Mesenchymal stem cell (in vitro differentiated cells and primary cell): ENCODE measurements around the gene FBXO45.
A peak's percentile ranks its signal among the peaks of the same experiment; 100 is the strongest.
"Not testable (repeated sequence)": the region's sequence is repeated elsewhere in the genome, so short reads cannot be mapped to it uniquely, and the experiment has no call there.

Source experiments
- DNase-seq: peaks from one replicate; pipeline ENCODE4 v3.0.0-alpha.2; 2013
- H2AFZ ChIP-seq: one replicate; pipeline ENCODE4 v1.6.1; 2013; ENCODE audit warnings: low read depth, mild to moderate bottlenecking, control low read depth, inconsistent platforms, low read length, moderate library complexity
- H2AK5ac ChIP-seq: 2 replicates; pipeline ENCODE4 v1.6.1; 2013; ENCODE audit warnings: low read length, moderate library complexity, mild to moderate bottlenecking, inconsistent platforms; ENCODE audit not compliant: severe bottlenecking
- H2BK120ac ChIP-seq: one replicate; pipeline ENCODE4 v1.6.1; 2013; ENCODE audit warnings: low read depth, mild to moderate bottlenecking, inconsistent platforms, low read length, moderate library complexity
- H2BK12ac ChIP-seq, 2 experiments: one replicate each; pipeline ENCODE4 v1.6.1; 2013; ENCODE audit warnings: inconsistent platforms in 2 of 2, low read length in 2 of 2, mild to moderate bottlenecking in 2 of 2, moderate library complexity in 2 of 2, control low read depth in 1 of 2
- H2BK15ac ChIP-seq: one replicate; pipeline ENCODE4 v1.6.1; 2013; ENCODE audit warnings: mild to moderate bottlenecking, low read depth, inconsistent platforms; ENCODE audit not compliant: poor library complexity, severe bottlenecking
- H2BK5ac ChIP-seq: 2 replicates; pipeline ENCODE4 v1.6.1; 2013; ENCODE audit warnings: low read depth, mild to moderate bottlenecking, low read length, control low read depth, inconsistent platforms; ENCODE audit not compliant: poor library complexity, severe bottlenecking
- H3K14ac ChIP-seq, 2 experiments: one replicate each; pipeline ENCODE4 v1.6.1; 2013; ENCODE audit warnings: inconsistent platforms in 2 of 2, low read length in 2 of 2, control low read depth in 1 of 2, mild to moderate bottlenecking in 1 of 2, moderate library complexity in 1 of 2
- H3K18ac ChIP-seq, 2 experiments: one replicate each; pipeline ENCODE4 v1.6.1; 2013; ENCODE audit warnings: inconsistent platforms in 2 of 2, low read length in 2 of 2, control low read depth in 1 of 2, low read depth in 1 of 2, mild to moderate bottlenecking in 1 of 2
- H3K23ac ChIP-seq, 2 experiments: one replicate each; pipeline ENCODE4 v1.6.1; 2013; ENCODE audit warnings: inconsistent platforms in 2 of 2, low read length in 2 of 2, mild to moderate bottlenecking in 2 of 2, moderate library complexity in 2 of 2, control low read depth in 1 of 2
- H3K27ac ChIP-seq: 2 replicates; pipeline ENCODE4 v1.5.1; 2013; ENCODE audit warnings: mild to moderate bottlenecking, moderate library complexity, low read length, control low read depth, inconsistent platforms; ENCODE audit not compliant: poor library complexity, severe bottlenecking
- H3K27me3 ChIP-seq, 2 experiments: 2 replicates each; pipeline versions ENCODE4 v1.6.1 to v1.7.0; 2013; ENCODE audit warnings: low read length in 2 of 2, mild to moderate bottlenecking in 2 of 2, moderate library complexity in 2 of 2, control low read depth in 1 of 2, inconsistent platforms in 1 of 2; ENCODE audit not compliant: control insufficient read depth in 1 of 2, insufficient read depth in 1 of 2
- H3K36me3 ChIP-seq, 2 experiments: 2 replicates each; pipeline versions ENCODE4 v1.6.1 to v1.7.0; 2013; ENCODE audit warnings: low read length in 2 of 2, control low read depth in 1 of 2, inconsistent platforms in 1 of 2, low read depth in 1 of 2, mild to moderate bottlenecking in 1 of 2; ENCODE audit not compliant: insufficient read depth in 2 of 2, control insufficient read depth in 1 of 2
- H3K4ac ChIP-seq, 2 experiments: one replicate each; pipeline ENCODE4 v1.6.1; 2013; ENCODE audit warnings: inconsistent platforms in 2 of 2, low read length in 2 of 2, mild to moderate bottlenecking in 2 of 2, moderate library complexity in 2 of 2, control low read depth in 1 of 2, low read depth in 1 of 2
- H3K4me1 ChIP-seq: 2 replicates; pipeline ENCODE4 v1.6.1; 2013; ENCODE audit warnings: low read depth, low read length, control low read depth; ENCODE audit not compliant: control insufficient read depth, insufficient read depth
- H3K4me2 ChIP-seq: 2 replicates; pipeline ENCODE4 v1.6.1; 2013; ENCODE audit warnings: low read length, mild to moderate bottlenecking, inconsistent platforms; ENCODE audit not compliant: poor library complexity, severe bottlenecking
- H3K4me3 ChIP-seq, 2 experiments: 2 replicates each; pipeline versions ENCODE4 v1.5.1 to v1.7.0; 2013; ENCODE audit warnings: low read length in 2 of 2, mild to moderate bottlenecking in 2 of 2, control low read depth in 1 of 2, low read depth in 1 of 2; ENCODE audit not compliant: insufficient read depth in 1 of 2
- H3K79me1 ChIP-seq: replicated peaks from 2 replicates; pipeline ENCODE4 v1.6.1; 2013; ENCODE audit warnings: mild to moderate bottlenecking, control low read depth, low read length, inconsistent platforms; ENCODE audit not compliant: poor library complexity, severe bottlenecking
- H3K9ac ChIP-seq: 2 replicates; pipeline ENCODE4 v1.7.0; 2013; ENCODE audit warnings: mild to moderate bottlenecking, low read length, moderate library complexity
- H3K9me3 ChIP-seq: 2 replicates; pipeline ENCODE4 v1.7.0; 2013; ENCODE audit warnings: mild to moderate bottlenecking, low read length; ENCODE audit not compliant: control insufficient read depth
- H4K8ac ChIP-seq: one replicate; pipeline ENCODE4 v1.6.1; 2013; ENCODE audit warnings: inconsistent platforms, mild to moderate bottlenecking, low read length, moderate library complexity
- H4K91ac ChIP-seq: one replicate; pipeline ENCODE4 v1.6.1; 2013; ENCODE audit warnings: mild to moderate bottlenecking, low read length, inconsistent platforms
- WGBS: methylation state at CpG from one replicate; pipeline ENCODE4 v1.1.7; 2013; ENCODE audit warnings: mixed read lengths; 5-methylcytosine and 5-hydroxymethylcytosine counted together

Gene FBXO45

DNA sequence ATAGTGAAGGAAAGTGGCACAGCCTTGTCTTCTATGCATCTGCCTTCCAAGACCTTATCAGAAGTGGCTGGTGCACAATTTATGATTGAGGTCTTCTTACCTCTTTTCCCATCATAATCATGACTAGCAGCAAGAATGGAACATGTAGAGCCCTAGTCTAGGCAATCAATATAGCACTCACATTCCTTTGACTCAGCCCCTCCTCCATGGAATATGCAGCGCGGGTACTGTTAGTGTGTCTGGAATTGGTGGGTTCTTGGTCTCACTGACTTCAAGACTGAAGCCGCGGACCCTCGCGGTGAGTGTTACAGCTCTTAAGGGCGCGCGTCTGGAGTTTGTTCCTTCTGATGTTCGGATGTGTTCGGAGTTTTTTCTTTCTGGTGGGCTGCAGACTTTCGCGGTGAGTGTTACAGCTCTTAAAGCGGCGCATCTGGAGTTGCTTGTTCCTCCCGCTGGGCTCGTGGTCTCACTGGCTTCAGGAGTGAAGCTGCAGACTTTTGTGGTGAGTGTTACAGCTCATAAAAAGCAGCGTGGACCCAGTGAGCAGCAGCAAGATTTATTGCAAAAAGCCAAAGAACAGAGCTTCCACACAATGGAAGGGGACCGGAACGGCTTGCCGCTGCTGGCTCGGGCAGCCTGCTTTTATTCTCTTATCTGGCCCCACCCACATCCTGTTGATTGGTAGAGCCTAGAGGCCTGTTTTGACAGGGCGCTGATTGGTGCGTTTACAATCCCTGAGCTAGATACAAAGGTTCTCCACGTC, 29.7 kb downstream of the FBXO45 start:
- not testable (repeated sequence) for H3K79me1 ChIP-seq, H3K14ac ChIP-seq, H2AK5ac ChIP-seq, H4K8ac ChIP-seq, H2BK15ac ChIP-seq, H3K36me3 ChIP-seq, H3K4ac ChIP-seq, H2BK12ac ChIP-seq, H3K4me2 ChIP-seq, H3K4me1 ChIP-seq, H2BK5ac ChIP-seq, H3K9me3 ChIP-seq, H3K23ac ChIP-seq, H3K9ac ChIP-seq, H4K91ac ChIP-seq, DNase-seq, H3K18ac ChIP-seq, H3K27ac ChIP-seq, H2BK120ac ChIP-seq
- peak overlapping the region; percentile 27 for H2AFZ ChIP-seq
- peaks cover 12 to 35% of the 10 kb centered on the region in 2 experiments for H3K27me3 ChIP-seq
- 76% methylated on average over 24 of the region's 25 CpGs for WGBS
- peak overlapping the region in 1 of 2 experiments; percentile 70 for H3K4me3 ChIP-seq

DNA sequence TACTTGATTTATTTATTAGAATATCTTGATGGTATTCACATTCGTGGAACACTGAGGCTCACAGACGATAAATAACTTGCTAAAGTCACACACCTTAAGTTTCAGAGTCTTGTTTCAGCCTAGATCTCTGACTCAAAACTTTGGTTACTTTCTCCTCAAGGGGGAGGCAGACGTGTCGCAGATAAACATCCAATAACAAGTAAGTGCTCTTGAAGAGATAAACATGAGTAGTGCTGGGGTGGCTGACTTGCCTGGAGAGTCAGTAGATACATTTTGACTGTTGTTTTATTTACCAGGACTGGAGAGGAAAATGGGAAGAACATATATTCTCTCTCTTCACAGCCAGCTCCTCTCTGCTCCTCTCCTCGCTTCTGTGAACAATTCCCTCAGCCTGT, 31.3 kb downstream of the FBXO45 start:
- H2BK120ac ChIP-seq, result no peak overlapping the region
- no peaks in the 10 kb centered on the region for H3K4me1 ChIP-seq
- no peaks in the 10 kb centered on the region for H3K9me3 ChIP-seq
- H2BK5ac ChIP-seq, result no peak overlapping the region
- DNase-seq, result peak; percentile 34
- no peak overlapping the region for H3K18ac ChIP-seq
- no peak overlapping the region for H3K4ac ChIP-seq
- no peak overlapping the region for H4K8ac ChIP-seq
- no peak overlapping the region for H2AFZ ChIP-seq
- no peak overlapping the region for H3K14ac ChIP-seq
- no peak overlapping the region for H3K23ac ChIP-seq
- no peak overlapping the region for H2BK15ac ChIP-seq
- peaks cover 13 to 35% of the 10 kb centered on the region in 2 experiments for H3K27me3 ChIP-seq
- H2AK5ac ChIP-seq, result no peak overlapping the region
- 41% methylated on average over 3 of the region's 5 CpGs for WGBS
- H3K36me3 ChIP-seq, result no peaks in the 10 kb centered on the region
- H3K4me3 ChIP-seq, result no peak overlapping the region
- no peak overlapping the region for H2BK12ac ChIP-seq
- no peak overlapping the region for H3K9ac ChIP-seq
- H4K91ac ChIP-seq, result no peak overlapping the region
- H3K27ac ChIP-seq, result no peak overlapping the region
- no peak overlapping the region for H3K4me2 ChIP-seq
- H3K79me1 ChIP-seq, result no peaks in the 10 kb centered on the region

GRCh38 chr3:196600359-196600758, 31.9 kb downstream of the FBXO45 start:
- no peak overlapping the region for H3K9ac ChIP-seq
- H3K4me1 ChIP-seq, result no peaks in the 10 kb centered on the region
- H3K4me2 ChIP-seq, result no peak overlapping the region
- 95% methylated on average over 7 of the region's 7 CpGs for WGBS
- no peak overlapping the region for H3K27ac ChIP-seq
- H3K79me1 ChIP-seq, result no peaks in the 10 kb centered on the region
- H3K4ac ChIP-seq, result no peak overlapping the region
- H4K8ac ChIP-seq, result no peak overlapping the region
- no peak overlapping the region for H3K18ac ChIP-seq
- H3K23ac ChIP-seq, result no peak overlapping the region
- no peak overlapping the region for H2BK15ac ChIP-seq
- no peak overlapping the region for H3K14ac ChIP-seq
- H3K9me3 ChIP-seq, result no peaks in the 10 kb centered on the region
- H3K4me3 ChIP-seq, result no peak overlapping the region
- H2BK12ac ChIP-seq, result no peak overlapping the region
- H2BK5ac ChIP-seq, result no peak overlapping the region
- H3K27me3 ChIP-seq, result peaks cover 13 to 31% of the 10 kb centered on the region in 2 experiments
- no peak overlapping the region for H4K91ac ChIP-seq
- no peak overlapping the region for H2BK120ac ChIP-seq
- DNase-seq, result no peak
- H3K36me3 ChIP-seq, result no peaks in the 10 kb centered on the region
- H2AFZ ChIP-seq, result no peak overlapping the region
- H2AK5ac ChIP-seq, result no peak overlapping the region

GRCh38 chr3:196602673-196603072, 34.2 kb downstream of the FBXO45 start:
- Histone ChIP-seq H3K9ac (no peak overlapping the region), H4K8ac (no peak overlapping the region), H3K4me1 (no peaks in the 10 kb centered on the region), H2BK12ac (no peak overlapping the region), H2AK5ac (no peak overlapping the region), H2BK15ac (no peak overlapping the region), H3K36me3 (no peaks in the 10 kb centered on the region), H3K27me3 (peaks cover 4 to 14% of the 10 kb centered on the region in 2 experiments), H3K4me3 (no peak overlapping the region), H3K18ac (no peak overlapping the region), H3K9me3 (no peaks in the 10 kb centered on the region), H3K79me1 (no peaks in the 10 kb centered on the region), H3K4ac (no peak overlapping the region), H3K27ac (no peak overlapping the region), H2BK5ac (no peak overlapping the region), H4K91ac (no peak overlapping the region), H3K23ac (no peak overlapping the region), H3K14ac (no peak overlapping the region), H2AFZ (no peak overlapping the region), H2BK120ac (no peak overlapping the region), H3K4me2 (no peak overlapping the region)
- 97% methylated on average over 6 of the region's 6 CpGs for WGBS
- DNase-seq, result no peak
